Panc1 (cell line): ENCODE data around the gene SPIN4.

Experiments used
- POLR2AphosphoS5 ChIP-seq: IDR thresholded peaks from 2 replicates; pipeline ENCODE4 v1.6.1; 2012; ENCODE audit warnings: mild to moderate bottlenecking, low read depth, low read length, moderate library complexity
- TF ChIP-seq, protein P1 (sequence below): fragments of 450-650 bp; IDR thresholded peaks from 2 replicates; pipeline ENCODE4 v1.5.1; 2017; ENCODE audit warnings: mild to moderate bottlenecking

DNA sequence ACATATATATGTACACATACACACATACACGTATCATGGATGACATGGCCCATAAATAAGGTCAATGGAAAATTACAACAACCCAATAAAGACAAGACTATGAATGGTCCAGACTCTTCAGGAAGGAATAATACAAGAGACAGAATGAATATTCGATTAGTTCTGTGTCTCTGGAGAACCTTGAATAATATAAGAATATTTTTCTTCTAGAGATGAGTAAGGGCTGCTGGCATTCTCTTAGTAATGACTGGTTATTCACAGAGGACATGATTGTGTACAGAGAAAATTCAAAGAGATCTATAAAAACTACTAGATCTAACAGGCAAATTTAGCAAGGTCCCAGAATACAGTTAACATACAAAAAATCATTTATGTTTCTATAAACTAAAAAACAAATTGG lies 23.3 kb downstream of the SPIN4 start:
- TF ChIP-seq, protein P1, sequence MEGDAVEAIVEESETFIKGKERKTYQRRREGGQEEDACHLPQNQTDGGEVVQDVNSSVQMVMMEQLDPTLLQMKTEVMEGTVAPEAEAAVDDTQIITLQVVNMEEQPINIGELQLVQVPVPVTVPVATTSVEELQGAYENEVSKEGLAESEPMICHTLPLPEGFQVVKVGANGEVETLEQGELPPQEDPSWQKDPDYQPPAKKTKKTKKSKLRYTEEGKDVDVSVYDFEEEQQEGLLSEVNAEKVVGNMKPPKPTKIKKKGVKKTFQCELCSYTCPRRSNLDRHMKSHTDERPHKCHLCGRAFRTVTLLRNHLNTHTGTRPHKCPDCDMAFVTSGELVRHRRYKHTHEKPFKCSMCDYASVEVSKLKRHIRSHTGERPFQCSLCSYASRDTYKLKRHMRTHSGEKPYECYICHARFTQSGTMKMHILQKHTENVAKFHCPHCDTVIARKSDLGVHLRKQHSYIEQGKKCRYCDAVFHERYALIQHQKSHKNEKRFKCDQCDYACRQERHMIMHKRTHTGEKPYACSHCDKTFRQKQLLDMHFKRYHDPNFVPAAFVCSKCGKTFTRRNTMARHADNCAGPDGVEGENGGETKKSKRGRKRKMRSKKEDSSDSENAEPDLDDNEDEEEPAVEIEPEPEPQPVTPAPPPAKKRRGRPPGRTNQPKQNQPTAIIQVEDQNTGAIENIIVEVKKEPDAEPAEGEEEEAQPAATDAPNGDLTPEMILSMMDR = no peak
- no peak for TF ChIP-seq POLR2AphosphoS5
